Measurements from ENCODE around the gene TLX3. TPM values are rescaled to one million over a fixed set of nuclear protein-coding genes. Genes with fewer than 3 reads are reported as not detected.

Gene TLX3
- total RNA-seq, 1 experiment from 2014 or later, result not detected

DNA sequence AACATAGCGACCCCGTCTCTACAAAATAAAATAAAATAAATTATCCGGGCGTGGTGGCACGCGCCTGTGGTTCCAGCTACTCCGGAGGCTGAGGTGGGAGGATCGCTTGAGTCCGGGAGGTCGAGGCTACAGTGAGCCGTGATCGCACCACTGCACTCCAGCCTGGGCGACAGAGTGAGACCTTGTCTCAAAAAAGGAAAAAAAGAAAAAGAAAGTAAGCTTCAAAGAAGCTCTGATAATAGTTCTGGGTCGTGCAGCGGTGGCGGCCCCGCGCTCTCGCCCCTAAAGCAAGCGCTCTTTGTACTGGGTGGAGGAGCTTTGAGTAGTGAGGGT is 6.8 kb downstream of the TLX3 start:
- Histone ChIP-seq H3K9ac (ENCODE audit: extremely low read depth, insufficient read length, low read length) (no peak overlapping the region), H3K4ac (ENCODE audit: low read depth, low read length) (no peak overlapping the region), H3K27me3 (ENCODE audit: insufficient read depth, low read length) (peaks cover 93% of the 10 kb centered on the region), H4K8ac (replicated peaks; ENCODE audit: insufficient read length, low read depth, low read length) (no peak overlapping the region), H3K27ac (ENCODE audit: insufficient read length, low read depth, low read length) (no peak overlapping the region), H3K79me1 (ENCODE audit: insufficient read depth, low read depth, low read length, poor library complexity, severe bottlenecking) (no peaks in the 10 kb centered on the region), H2BK20ac (ENCODE audit: low read depth, low read length, poor library complexity, severe bottlenecking) (no peak overlapping the region), H3K4me2 (ENCODE audit: insufficient read depth, insufficient read length, low read length) (peak overlapping the region; percentile 31), H2BK5ac (ENCODE audit: insufficient read length, low read length) (no peak overlapping the region), H3K14ac (ENCODE audit: insufficient read depth, low read length) (no peak overlapping the region), H4K91ac (ENCODE audit: insufficient read length, low read depth, low read length) (no peak overlapping the region), H2AK5ac (ENCODE audit: insufficient read length, low read length) (no peak overlapping the region), H4K20me1 (ENCODE audit: control insufficient read depth, insufficient read depth, insufficient read length) (no peaks in the 10 kb centered on the region), H2BK15ac (ENCODE audit: low read depth, low read length) (no peak overlapping the region; the same call in 1 of the 2 replicates), H2BK12ac (ENCODE audit: insufficient read length, low read depth, low read length) (no peak overlapping the region), H3K23me2 (ENCODE audit: insufficient read length, low read depth, low read length, poor library complexity, severe bottlenecking) (peaks cover 5% of the 10 kb centered on the region), H2AFZ (ENCODE audit: low read length) (no peak overlapping the region), H3T11ph (ENCODE audit: low read length) (no peak overlapping the region), H3K18ac (ENCODE audit: insufficient read length, low read depth, low read length) (no peak overlapping the region), H2BK120ac (ENCODE audit: low read depth, low read length, poor library complexity, severe bottlenecking) (no peak overlapping the region), H3K56ac (ENCODE audit: insufficient read length, low read depth, low read length) (no peak overlapping the region), H3K23ac (ENCODE audit: insufficient read length, low read depth, low read length) (no peak overlapping the region), H3K4me1 (ENCODE audit: insufficient read depth, low read length) (no peaks in the 10 kb centered on the region), H3K79me2 (ENCODE audit: insufficient read depth, low read length) (no peaks in the 10 kb centered on the region), H3K9me3 (ENCODE audit: control insufficient read depth, low read depth, low read length) (no peaks in the 10 kb centered on the region), H4K5ac (ENCODE audit: insufficient read length, low read depth, low read length) (no peak overlapping the region)
- no peaks in the 10 kb centered on the region; a peak in 1 of 7 replicates for H3K36me3 Mint-ChIP-seq (ENCODE audit: insufficient read depth in 1 of 3, low read depth in 3 of 3)
- DNase-seq, result no peak
- peak overlapping the region in 1 of 2 experiments; percentile 50; a peak in 1 of 5 replicates for H3K4me3 Mint-ChIP-seq
- no CpG with 5 or more reads among the region's 20 CpGs for WGBS (ENCODE audit: extremely low coverage, insufficient read length, low lambda C conversion rate)
- H3K4me1 Mint-ChIP-seq, result peaks cover 14 to 49% of the 10 kb centered on the region in 2 experiments
- no peak overlapping the region for H3K27ac Mint-ChIP-seq
- H3K9me3 Mint-ChIP-seq, result peaks cover 3 to 8% of the 10 kb centered on the region in 2 experiments; a peak in 4 of 5 replicates
- TF ChIP-seq, protein P1, sequence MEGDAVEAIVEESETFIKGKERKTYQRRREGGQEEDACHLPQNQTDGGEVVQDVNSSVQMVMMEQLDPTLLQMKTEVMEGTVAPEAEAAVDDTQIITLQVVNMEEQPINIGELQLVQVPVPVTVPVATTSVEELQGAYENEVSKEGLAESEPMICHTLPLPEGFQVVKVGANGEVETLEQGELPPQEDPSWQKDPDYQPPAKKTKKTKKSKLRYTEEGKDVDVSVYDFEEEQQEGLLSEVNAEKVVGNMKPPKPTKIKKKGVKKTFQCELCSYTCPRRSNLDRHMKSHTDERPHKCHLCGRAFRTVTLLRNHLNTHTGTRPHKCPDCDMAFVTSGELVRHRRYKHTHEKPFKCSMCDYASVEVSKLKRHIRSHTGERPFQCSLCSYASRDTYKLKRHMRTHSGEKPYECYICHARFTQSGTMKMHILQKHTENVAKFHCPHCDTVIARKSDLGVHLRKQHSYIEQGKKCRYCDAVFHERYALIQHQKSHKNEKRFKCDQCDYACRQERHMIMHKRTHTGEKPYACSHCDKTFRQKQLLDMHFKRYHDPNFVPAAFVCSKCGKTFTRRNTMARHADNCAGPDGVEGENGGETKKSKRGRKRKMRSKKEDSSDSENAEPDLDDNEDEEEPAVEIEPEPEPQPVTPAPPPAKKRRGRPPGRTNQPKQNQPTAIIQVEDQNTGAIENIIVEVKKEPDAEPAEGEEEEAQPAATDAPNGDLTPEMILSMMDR (conservative IDR thresholded peaks at IDR 0.05), result no peak
- peaks cover 98% of the 10 kb centered on the region for H3K27me3 Mint-ChIP-seq (ENCODE audit: low read depth)
